Spinal cord (tissue), 4 donors: ENCODE results near the gene CLEC9A. TPM values are rescaled to one million over a fixed set of nuclear protein-coding genes. Genes with fewer than 3 reads are reported as not detected.

ENCODE experiments used
- polyA plus RNA-seq, 2 donors: library from polyadenylated mRNA; unstranded; fragments of 120-200 nt; gene quantifications; one replicate each; pipeline ENCODE4 v1.2.1, GENCODE V29; 2013; ENCODE audit not compliant: insufficient read length in 2 of 2
- total RNA-seq, 2 donors: library from RNA; depleted of rRNA in 1 of 2; stranded (reverse); fragments of 120-200 nt in 1 of 2; fragments of >200 nt in 1 of 2; gene quantifications; one replicate each; pipeline versions ENCODE4 v1.2.3 to v1.2.4, GENCODE V29; 2013 to 2014

CLEC9A gene
- total and polyA plus RNA-seq, 4 donors = 0.28 to 0.59 (median 0.30) TPM; not detected in 1

Other genes starting within 250 kb of the CLEC9A start
- under 1 TPM; 0.22 to 0.40 TPM for gene KLRF1, start 203.2 kb upstream of the CLEC9A start, total RNA-seq
- under 1 TPM; 0.21 to 0.24 TPM for gene KLRF1, start 203.2 kb upstream of the CLEC9A start, polyA plus RNA-seq
- gene CLEC2B, start 161.3 kb upstream of the CLEC9A start, total RNA-seq = 10 to 100 TPM; 13.7 to 18.7 TPM
- 1 to 10 TPM in 1 of 2 donors, under 1 TPM in 1; 0.90 to 2.4 TPM for gene CLEC2B, start 161.3 kb upstream of the CLEC9A start, polyA plus RNA-seq
- gene KLRF2, start 149.2 kb upstream of the CLEC9A start, total RNA-seq = not detected
- gene KLRF2, start 149.2 kb upstream of the CLEC9A start, polyA plus RNA-seq = not detected
- gene CLEC2A, start 98.3 kb upstream of the CLEC9A start, total RNA-seq = under 1 TPM in 1 of 2 donors, not detected in 1; 0.17 TPM
- not detected for gene CLEC2A, start 98.3 kb upstream of the CLEC9A start, polyA plus RNA-seq
- 10 to 100 TPM in 1 of 2 donors, under 1 TPM in 1; 0.33 to 10.8 TPM for gene CLEC12A, start 59.3 kb upstream of the CLEC9A start, total RNA-seq
- 1 to 10 TPM in 1 of 2 donors, under 1 TPM in 1; 0.75 to 1.6 TPM for gene CLEC12A, start 59.3 kb upstream of the CLEC9A start, polyA plus RNA-seq
- under 1 TPM; 0.50 to 0.69 TPM for gene CLEC1B, start 31.6 kb upstream of the CLEC9A start, total RNA-seq
- under 1 TPM in 1 of 2 donors, not detected in 1; 0.30 TPM for gene CLEC1B, start 31.6 kb upstream of the CLEC9A start, polyA plus RNA-seq
- 1 to 10 TPM in 1 of 2 donors, not detected in 1; 1.2 TPM for gene CLEC12B, start 20.1 kb upstream of the CLEC9A start, total RNA-seq
- gene CLEC12B, start 20.1 kb upstream of the CLEC9A start, polyA plus RNA-seq = under 1 TPM in 1 of 2 donors, not detected in 1; 0.06 TPM
- gene CLEC1A, start 68.3 kb downstream of the CLEC9A start, total RNA-seq = 10 to 100 TPM in 1 of 2 donors, 1 to 10 TPM in 1; 6.9 to 14.9 TPM
- gene CLEC1A, start 68.3 kb downstream of the CLEC9A start, polyA plus RNA-seq = 1 to 10 TPM; 2.5 to 6.3 TPM
- 1 to 10 TPM; 4.7 to 9.9 TPM for gene CLEC7A, start 99.5 kb downstream of the CLEC9A start, total RNA-seq
- 1 to 10 TPM; 2.5 to 4.4 TPM for gene CLEC7A, start 99.5 kb downstream of the CLEC9A start, polyA plus RNA-seq
- gene OLR1, start 141.4 kb downstream of the CLEC9A start, total RNA-seq = 10 to 100 TPM in 1 of 2 donors, 1 to 10 TPM in 1; 6.3 to 27.2 TPM
- 10 to 100 TPM; 16.0 to 26.8 TPM for gene OLR1, start 141.4 kb downstream of the CLEC9A start, polyA plus RNA-seq
- gene TMEM52B, start 148.3 kb downstream of the CLEC9A start, total RNA-seq = 1 to 10 TPM in 1 of 2 donors, under 1 TPM in 1; 0.83 to 1.8 TPM
- gene TMEM52B, start 148.3 kb downstream of the CLEC9A start, polyA plus RNA-seq = 1 to 10 TPM; 2.1 to 2.7 TPM
- gene GABARAPL1, start 182.2 kb downstream of the CLEC9A start, total RNA-seq = 100 to 1,000 TPM; 115 to 185 TPM
- gene GABARAPL1, start 182.2 kb downstream of the CLEC9A start, polyA plus RNA-seq = 100 to 1,000 TPM; 186 to 199 TPM